HG02885 (cell line): ENCODE measurements around the gene ASB2.

Experiments used
- ATAC-seq: cut with Tn5 transposase; IDR thresholded peaks from one replicate; pipeline ENCODE4 v1.9.1; 2021; ENCODE audit warnings: mild to moderate bottlenecking; ENCODE audit not compliant: unreplicated experiment, poor library complexity

ASB2 gene, protein sequence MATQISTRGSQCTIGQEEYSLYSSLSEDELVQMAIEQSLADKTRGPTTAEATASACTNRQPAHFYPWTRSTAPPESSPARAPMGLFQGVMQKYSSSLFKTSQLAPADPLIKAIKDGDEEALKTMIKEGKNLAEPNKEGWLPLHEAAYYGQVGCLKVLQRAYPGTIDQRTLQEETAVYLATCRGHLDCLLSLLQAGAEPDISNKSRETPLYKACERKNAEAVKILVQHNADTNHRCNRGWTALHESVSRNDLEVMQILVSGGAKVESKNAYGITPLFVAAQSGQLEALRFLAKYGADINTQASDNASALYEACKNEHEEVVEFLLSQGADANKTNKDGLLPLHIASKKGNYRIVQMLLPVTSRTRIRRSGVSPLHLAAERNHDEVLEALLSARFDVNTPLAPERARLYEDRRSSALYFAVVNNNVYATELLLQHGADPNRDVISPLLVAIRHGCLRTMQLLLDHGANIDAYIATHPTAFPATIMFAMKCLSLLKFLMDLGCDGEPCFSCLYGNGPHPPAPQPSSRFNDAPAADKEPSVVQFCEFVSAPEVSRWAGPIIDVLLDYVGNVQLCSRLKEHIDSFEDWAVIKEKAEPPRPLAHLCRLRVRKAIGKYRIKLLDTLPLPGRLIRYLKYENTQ

DNA sequence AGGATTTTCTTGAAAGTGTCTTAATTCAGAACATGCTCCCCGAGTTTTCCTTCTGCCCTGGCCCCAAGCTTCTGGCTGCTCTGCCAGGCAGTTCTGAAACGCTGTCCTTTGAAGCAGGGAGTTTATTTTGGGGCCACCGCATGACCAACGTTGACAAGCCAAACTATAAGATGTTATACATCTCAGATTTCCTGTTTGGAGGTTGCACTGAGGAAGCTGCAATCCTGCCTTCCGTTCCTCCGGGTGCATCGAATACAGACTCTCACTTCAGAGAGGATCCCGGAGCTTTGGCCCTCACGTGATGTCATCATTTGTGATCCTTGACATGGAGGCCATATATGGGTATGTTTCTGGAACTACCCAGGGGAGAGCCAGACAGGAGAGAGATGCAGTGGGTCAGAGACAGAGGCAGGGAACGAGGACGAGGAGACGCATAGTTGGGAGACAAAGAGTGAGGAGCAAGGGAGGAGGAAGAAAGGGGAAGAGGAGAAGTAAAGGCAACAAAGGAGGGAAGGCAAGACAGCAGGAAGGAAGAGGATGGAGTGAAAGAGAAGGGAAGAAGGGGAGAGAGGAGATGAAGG is at the start of gene ASB2:
ASB2 (minus strand) TSS at position 94 of the 581 bp plus-strand sequence. CDS start 12,031 bp downstream, outside the sequence.
- peak; percentile 10 for ATAC-seq

DNA sequence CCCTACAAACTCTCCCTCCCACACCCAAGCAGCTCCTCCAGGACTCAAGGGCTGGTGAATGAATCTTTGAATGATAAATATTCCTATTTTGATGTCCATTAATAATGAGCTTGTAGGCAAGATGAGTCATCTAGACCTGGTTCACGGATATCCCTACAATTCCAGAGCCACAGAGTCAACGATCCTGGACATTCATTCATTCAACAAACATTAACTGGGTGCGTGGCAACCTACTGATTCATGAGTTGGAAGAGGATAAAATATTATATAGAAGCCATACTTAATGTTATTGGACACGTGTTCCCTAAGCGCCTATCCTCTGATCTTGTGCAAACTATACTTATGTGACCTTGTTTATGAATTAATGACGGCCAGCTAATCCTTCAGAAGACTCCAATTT is 49.4 kb upstream of the ASB2 start:
- ATAC-seq: no peak

DNA sequence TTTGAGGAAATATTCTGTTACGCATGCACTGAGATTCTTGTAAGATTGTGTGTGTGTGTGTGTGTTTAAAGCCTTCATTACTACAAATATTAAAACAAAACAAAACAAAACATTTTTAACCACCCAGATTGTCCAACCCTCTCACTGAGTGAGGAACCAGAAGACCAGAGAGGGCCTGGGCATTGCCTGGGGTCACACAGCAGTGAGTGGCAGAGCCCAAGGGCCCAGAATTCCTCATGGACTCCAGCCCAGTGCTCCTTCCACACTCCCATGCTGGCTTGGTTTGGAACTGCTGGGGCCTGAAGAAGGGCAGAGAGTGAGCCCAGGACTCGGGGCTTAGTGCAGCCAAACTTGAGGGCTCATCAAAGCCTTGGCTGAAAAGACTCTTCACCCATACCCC is 48.2 kb upstream of the ASB2 start:
- no peak for ATAC-seq

DNA sequence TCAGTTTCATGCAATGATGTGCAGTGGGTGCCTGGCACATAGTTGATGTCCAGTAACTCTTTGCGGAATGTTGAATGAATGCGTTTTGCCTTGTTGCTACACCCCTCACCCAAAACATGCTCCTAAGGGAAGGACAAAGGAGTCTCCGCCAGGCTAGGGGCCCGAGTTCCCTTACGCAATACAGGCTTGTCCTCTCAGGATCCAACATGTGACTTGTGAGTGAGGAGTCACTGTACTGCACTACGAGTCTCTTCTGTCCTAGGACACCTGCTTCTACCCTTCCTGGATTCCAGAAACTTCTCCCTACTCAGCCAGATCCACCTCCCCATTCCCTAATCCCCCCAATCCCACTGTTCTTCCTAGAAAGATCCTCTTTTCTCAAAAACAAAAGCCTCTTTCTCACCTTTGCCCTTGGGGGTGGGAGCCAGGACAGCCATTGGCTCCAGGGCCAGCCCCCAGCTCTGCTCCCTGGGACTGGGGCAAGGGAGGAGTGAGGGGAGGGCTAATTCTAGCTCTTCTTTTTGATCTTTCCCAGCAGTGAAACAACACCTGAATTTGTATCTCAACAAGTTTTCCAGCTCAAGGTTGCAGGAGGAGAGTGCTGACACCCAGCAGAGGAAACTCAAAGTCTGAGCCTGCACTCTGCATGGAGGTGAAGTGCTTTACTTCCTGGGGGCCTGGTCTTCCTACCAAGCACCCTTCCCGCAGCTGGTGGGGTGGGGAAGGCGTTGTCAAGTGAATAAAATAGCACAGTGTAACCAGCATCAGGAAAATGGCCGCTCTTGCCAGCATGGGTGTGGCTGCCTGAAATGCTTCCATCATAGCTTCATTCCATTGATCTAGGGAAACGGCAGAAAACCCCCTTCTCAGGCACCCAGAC is 46.4 kb upstream of the ASB2 start:
- ATAC-seq: no peak

DNA sequence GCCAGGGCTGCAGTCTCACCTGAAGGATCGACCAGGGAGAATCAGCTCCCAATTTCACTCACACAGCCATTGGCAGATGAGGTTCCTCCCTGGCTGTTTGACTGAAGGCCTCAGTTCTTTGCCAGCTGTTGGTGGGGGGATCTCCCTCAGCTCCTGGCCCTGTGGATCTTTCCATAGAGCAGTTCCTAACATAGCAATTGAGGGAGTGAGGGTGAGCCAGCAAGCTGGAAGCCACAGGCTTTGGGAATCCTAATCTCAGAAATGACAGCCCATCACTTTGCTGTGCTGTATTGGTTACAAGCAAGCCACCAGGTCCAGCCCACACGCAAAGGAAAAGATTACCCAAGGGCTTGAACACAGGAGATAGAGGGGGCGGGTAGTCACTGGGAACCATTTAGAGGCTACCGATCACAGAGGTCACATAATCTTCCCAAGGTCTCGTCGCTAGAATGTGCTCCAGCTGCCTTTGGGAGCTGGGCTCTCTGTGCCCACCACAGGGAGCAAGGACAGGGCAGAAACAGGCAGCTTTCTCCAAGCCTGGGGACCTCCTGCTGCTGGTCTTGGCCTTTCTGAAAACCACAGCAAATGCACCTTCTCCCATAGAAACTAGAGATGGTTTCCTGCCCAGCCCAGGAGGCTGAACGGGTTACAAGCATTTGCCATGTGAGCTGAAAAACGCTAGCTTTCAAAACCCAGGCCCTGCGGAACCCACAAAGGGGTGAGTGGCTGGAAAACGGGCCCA is 45.2 kb upstream of the ASB2 start:
- ATAC-seq: no peak

DNA sequence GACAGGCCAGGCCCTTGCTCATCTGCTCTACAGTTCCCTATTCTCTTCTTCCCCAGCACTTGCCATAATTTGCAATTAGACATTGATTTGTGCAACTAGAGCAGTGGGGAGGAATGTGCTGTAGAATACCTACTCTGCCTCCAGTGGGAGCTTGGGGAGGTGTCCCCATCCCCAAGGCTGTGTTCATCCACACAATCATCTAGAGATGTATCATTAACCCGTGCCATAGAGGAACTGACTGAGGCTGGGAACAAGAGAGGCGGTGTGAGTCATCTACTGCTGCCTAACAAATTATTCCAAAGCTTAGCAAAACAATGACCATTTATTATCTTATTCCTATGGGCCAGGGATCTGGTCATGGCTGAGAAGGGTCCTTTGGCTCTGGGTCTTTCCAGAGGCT is 44.6 kb upstream of the ASB2 start:
- no peak for ATAC-seq

DNA sequence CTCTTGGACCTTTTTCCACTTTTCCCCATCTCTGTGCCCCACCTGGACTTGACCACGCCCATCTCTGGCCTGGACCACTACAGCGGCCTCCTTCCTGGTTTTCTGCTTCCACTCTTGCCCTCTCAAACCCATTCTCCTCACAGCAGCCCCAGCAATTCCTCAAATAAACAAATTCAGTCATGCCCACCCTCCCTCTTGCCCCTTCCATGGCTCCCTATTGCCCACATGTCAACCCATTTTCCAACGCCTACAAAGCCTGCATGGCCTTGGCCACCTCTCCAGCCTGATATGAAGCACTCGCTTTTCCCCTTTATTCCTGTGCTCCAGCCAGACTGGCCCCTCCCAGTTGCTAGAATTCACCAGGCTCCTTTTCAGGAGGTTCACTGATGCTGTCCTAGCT is 43.9 kb upstream of the ASB2 start:
- no peak for ATAC-seq

DNA sequence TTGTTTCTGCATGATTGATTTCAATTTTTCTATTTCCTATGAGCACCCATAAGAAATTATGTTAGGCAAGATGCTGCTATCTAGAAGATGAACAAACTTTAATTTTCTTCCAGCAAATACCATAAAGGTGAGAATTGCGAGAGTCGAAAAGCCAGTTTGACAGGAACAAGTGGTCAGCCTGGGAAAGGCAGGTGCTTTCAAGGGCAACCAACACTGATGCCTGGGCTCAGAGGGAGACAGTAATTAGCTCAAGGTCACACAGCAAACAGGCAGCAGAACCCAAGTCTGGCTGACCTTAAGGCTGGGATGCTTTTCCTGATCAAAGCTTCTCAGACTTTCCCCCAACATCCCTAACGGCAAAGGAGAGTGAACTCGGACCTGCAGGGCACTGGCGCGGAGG is 43.0 kb upstream of the ASB2 start:
- ATAC-seq: no peak

DNA sequence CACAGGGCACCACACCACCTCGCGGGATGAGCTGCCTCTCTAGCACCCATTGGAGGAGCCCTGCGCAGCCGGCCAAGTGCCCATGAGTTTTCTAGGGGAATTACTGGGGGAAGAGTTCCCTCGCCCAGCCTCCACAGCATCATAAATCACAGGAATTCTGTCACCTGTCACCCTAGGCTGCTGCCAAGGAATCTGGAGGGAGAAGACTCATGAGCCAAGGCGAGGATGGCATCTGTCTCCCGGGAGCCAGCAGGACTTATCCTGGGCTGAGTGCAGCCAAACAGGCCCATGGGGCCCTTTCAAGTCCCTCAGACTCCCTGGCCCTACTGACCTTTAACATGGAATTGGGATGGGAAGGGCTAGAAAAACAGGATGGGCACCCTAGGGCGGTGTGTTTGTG is 41.9 kb upstream of the ASB2 start:
- ATAC-seq: no peak

DNA sequence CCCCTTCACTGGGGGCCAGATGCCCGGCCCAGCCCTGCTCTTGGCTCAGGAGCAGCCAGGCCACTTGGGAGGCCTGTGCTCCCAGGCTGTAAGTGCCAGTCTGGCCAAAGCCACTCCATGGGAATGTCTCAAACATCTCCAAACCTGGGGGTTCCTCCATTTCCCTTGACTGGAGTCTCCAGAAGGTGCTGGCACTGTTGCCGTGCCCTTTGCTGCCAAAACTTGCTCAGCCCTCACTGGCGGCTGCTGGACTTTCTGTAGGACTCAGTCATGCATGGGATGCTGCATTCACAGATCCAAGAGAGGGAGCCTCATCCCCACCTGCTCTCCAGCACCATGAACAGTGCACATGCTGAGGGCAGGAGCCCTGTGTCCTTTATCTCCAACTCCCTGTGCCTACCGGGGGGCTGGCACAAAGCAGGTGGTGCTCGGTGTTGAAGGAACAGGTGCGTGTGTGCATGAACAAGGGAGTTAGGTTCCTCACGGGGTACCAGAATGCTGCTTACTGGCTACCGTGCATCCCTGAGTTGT is 40.1 kb upstream of the ASB2 start:
- ATAC-seq: no peak

DNA sequence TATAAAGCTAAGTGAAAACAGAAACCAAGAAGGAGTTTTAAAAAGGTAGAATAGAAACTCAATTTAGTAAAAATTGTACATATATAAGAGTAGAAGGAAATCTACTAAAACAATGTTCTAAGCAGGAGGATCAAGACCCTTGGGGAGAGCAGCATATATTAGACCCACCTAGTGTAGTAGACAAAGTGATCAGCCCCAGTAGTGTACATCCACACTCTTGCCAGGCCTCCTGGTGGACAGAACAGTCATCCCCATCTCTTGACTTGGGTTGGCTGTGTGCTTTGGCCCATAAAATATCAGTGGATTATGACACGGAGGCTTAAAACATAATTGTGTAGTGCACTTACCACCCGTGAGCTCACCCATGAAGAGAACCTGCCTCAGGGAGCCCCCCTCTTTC is 38.9 kb upstream of the ASB2 start:
- ATAC-seq: no peak

DNA sequence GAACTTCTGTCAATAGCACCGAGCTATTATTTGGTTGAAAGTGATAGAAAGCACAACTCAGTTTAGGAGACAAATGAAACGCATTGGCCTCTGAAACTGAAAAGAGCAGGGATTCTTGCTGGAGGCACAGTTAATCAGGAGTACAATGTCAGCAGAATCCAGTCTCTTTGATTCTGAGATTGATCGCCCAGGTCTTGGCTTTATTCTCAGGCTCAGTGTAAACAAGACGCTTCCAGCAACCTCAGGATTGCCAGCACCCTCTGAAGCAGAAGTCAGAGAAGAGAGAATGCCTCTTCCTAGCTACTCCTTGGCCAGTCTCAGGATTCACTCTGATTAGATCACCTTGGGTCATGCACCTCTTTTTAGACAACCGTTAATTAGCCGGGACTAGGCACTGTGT is 38.0 kb upstream of the ASB2 start:
- ATAC-seq: no peak

DNA sequence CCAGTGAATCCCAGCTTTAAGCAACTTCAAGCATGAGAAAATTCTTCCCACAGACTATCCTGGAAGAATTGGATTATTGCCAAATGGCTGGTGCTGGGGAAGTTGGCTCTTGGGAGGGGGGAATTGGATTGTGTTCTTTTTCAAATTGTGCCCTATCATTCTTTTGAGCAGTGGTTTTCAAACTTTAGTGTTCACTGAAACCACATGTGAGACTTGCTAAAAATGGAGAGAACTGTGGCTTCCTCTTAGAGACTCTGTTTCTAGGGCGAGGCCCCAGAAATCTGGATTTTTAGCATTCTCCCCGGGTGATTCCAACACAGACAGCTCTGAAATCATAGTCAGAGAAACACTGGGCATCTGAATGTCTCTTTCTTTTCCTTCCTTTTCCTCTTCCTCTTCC is 35.4 kb upstream of the ASB2 start:
- peak; percentile 56 for ATAC-seq

DNA sequence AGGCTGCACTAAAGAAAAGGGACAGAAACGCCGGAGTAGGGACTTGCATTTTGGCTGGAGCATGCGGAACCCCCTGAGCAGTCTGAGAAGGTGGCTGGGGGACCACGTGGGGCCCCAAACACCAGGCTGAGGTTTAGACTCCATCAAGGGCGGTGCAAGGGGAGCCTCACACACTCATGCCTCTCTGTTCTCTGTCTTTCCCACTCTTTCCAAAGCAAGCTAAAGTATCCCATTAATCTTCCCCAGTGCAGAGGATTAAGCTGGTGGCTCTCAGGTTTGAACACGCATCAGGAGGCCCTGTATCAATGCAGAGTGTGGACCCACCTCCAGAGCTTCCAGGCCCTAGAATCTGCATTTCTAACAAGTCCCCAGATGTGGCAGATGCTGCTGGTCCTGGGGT is 34.3 kb upstream of the ASB2 start:
- no peak for ATAC-seq

DNA sequence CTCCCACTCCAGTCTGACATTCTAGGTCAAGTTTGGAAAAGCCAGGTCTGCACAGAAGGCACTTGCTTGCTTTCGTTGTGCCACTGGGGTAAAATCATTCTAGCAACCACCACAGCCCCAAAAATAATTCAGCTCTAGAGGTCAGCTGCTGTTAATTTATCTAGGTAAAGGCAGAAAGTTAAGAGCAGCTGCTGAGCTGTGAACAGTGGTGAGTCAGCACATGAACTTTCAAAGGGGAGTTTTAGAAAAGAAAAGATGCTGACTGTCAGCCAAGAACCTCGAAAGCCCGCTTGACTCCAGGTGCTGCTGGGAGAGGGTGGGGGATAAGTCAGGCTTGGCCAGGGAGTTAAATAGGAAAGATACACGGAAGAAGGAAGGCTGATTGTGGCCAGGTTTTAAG is 33.4 kb upstream of the ASB2 start:
- no peak for ATAC-seq

DNA sequence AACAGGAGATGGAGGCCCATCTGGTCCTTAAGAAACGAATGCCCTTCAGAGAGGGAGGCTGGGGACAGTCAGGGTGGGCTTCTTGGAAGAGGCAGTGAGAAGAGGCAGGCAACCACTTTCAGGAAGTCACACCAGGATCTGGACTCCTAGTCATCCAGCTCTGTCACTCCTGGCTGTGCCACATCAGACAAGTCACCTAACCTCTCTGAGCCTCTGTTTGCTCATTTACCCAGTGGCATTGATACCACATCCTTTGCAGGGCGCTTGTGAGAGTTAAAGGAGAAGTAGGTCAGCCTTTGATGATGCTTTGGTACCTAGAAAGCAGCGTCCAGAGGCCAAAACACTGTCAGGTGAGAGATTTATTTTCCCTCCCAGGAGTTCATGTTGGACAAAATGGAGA is 31.9 kb upstream of the ASB2 start:
- no peak for ATAC-seq

DNA sequence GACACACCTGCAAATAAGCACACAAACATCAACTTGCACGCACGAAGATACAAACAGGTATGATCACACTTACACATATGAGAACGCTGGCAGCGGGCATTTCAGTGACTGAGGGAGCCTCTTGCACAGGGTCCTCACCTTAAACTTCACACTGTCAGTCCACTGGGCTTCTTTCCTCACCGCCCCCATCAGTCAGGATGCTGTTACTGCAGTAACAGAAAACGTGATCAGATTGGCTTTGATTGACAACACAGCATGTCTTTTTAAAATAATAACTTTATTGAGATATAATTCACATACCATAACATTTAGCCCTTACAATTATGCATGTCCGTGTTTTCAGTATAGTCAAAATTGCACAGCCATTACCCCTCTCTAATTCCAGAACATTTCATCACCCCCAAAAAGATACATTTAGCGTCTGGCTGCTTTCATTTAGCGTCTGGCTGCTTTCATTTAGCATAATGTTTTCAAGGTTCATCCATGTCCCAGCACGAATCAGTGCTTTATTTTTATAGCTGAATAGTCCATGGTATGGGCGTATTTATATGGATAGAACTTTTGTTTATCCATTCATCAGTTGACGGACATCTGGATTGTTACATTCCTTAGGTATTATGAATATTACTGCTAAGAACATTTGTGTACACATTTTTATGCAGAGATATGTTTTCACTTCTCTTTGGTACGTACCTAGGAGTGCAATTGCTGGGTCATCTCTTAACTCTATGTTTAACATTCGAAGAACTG is 29.1 kb upstream of the ASB2 start:
- ATAC-seq: no peak

DNA sequence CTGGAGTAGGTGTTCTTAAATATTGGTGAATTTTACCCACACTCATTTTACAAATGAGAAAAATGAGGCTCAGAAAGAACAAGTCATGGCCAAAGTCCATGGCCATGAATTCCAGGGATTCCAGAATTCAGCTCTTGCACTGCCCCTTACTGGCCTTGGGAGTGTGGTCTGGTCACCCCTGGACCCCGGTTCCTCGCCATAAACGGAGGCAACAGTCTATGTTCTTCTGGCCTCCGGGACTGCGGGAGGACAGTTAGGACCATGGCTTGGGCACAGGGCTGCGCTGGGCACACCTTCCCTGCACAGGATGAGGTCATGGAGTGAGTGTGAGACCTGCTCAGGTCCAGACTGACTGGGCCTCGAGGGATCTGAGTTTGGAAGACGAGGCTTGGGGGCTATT is 27.6 kb upstream of the ASB2 start:
- no peak for ATAC-seq

DNA sequence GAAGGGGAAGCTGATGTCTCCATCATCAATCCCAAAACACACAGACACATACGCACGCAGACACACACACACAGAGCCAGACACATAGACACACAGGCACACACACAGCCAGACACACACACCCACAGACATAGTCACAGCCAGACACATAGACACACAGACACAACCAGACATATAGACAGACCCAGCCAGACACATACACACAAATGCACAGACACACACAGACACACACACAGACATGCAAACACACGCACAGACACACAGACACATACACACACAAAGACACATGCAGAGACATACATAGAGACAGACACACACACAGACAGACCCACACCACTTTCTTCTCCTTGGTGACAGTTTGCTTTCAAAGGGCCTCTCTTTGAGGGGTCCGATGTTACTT is 27.0 kb upstream of the ASB2 start:
- ATAC-seq: no peak
